ENCODE measurements around the gene HS1BP3.

DNA sequence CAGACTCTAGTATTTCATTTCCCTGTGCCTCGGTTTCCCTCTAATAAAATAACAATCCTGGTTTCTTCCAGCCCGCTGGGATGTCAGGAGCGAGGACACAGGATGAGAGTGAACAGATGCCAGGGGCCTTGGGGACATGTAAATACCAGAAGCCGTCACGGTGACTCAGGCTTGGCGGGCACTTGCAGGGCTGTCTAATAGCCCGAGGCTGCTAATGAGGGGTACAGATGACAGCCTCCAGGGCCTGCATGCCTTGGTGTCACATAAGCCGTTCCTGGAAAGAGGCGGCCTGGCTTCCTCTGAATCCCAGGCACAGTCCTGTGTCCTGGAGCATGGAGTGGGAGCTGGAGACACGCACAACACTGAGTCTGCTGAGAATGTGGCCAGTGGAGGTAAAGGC lies 28.2 kb downstream of the HS1BP3 start:
- TF ChIP-seq, protein P1, sequence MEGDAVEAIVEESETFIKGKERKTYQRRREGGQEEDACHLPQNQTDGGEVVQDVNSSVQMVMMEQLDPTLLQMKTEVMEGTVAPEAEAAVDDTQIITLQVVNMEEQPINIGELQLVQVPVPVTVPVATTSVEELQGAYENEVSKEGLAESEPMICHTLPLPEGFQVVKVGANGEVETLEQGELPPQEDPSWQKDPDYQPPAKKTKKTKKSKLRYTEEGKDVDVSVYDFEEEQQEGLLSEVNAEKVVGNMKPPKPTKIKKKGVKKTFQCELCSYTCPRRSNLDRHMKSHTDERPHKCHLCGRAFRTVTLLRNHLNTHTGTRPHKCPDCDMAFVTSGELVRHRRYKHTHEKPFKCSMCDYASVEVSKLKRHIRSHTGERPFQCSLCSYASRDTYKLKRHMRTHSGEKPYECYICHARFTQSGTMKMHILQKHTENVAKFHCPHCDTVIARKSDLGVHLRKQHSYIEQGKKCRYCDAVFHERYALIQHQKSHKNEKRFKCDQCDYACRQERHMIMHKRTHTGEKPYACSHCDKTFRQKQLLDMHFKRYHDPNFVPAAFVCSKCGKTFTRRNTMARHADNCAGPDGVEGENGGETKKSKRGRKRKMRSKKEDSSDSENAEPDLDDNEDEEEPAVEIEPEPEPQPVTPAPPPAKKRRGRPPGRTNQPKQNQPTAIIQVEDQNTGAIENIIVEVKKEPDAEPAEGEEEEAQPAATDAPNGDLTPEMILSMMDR (IDR thresholded peaks at IDR 0.05 in 8 of 11, conservative IDR thresholded peaks at IDR 0.05 in 3 of 11), result no peak
- no peak for TF ChIP-seq POLR2A (IDR thresholded peaks at IDR 0.05)
- TF ChIP-seq POLR2AphosphoS5 (IDR thresholded peaks at IDR 0.05), result no peak

Data from spleen (tissue), 7 donors.